ENCODE data around the gene SLC30A7.
"Not testable (repeated sequence)": the region's sequence is repeated elsewhere in the genome, so short reads cannot be mapped to it uniquely, and the experiment has no call there.

The SLC30A7 gene

GRCh38 chr1:100895540-100896480, at the start of gene SLC30A7:
SLC30A7 (plus strand) TSS chr1:100896090; CDS start chr1:100896263, 173 bp downstream.
- Histone ChIP-seq H3K4me3 (ENCODE audit: low read length) (peak within 1 kb of the TSS; percentile 99), H3K4me1 (ENCODE audit: low read length) (peaks cover 17% of the 10 kb centered on the region), H3K4me2 (ENCODE audit: low read length) (peak within 1 kb of the TSS; percentile 76), H3K9me3 (ENCODE audit: insufficient read depth, low read length) (no peaks in the 10 kb centered on the region), H3K27me3 (ENCODE audit: low read depth, low read length) (no peaks in the 10 kb centered on the region), H3K36me3 (replicated peaks; ENCODE audit: low read depth, low read length) (peaks cover 7% of the 10 kb centered on the region), H4K20me1 (ENCODE audit: insufficient read depth, low read length) (no peaks in the 10 kb centered on the region), H3K9ac (ENCODE audit: low read length) (peak within 1 kb of the TSS; percentile 96), H3K27ac (ENCODE audit: low read length) (peak within 1 kb of the TSS; percentile 84), H2AFZ (ENCODE audit: low read depth, low read length) (peak within 1 kb of the TSS; percentile 97), H3K79me2 (ENCODE audit: low read length) (peaks cover 17% of the 10 kb centered on the region)
- TF ChIP-seq CTCF (IDR thresholded peaks at IDR 0.05; ENCODE audit: low read depth, low read length) (no peak), EZH2phosphoT487 (IDR thresholded peaks at IDR 0.05; ENCODE audit: low read depth) (no peak)

GRCh38 chr1:100847361-100848082, 48.4 kb upstream of the SLC30A7 start:
- H3K27me3 ChIP-seq (ENCODE audit: low read depth, low read length) = no peaks in the 10 kb centered on the region
- no peaks in the 10 kb centered on the region for H4K20me1 ChIP-seq (ENCODE audit: insufficient read depth, low read length)
- H3K9me3 ChIP-seq (ENCODE audit: insufficient read depth, low read length) = no peaks in the 10 kb centered on the region
- no peak overlapping the region for H3K27ac ChIP-seq (ENCODE audit: low read length)
- H3K36me3 ChIP-seq (replicated peaks; ENCODE audit: low read depth, low read length) = no peaks in the 10 kb centered on the region
- no peak overlapping the region for H3K9ac ChIP-seq (ENCODE audit: low read length)
- H3K4me2 ChIP-seq (ENCODE audit: low read length) = no peak overlapping the region
- H3K79me2 ChIP-seq (ENCODE audit: low read length) = no peaks in the 10 kb centered on the region
- no peak overlapping the region for H2AFZ ChIP-seq (ENCODE audit: low read depth, low read length)
- no peak for TF ChIP-seq CTCF (IDR thresholded peaks at IDR 0.05; ENCODE audit: low read depth, low read length)
- TF ChIP-seq EZH2phosphoT487 (IDR thresholded peaks at IDR 0.05; ENCODE audit: low read depth) = no peak
- no peak overlapping the region for H3K4me3 ChIP-seq (ENCODE audit: low read length)
- H3K4me1 ChIP-seq (ENCODE audit: low read length) = no peaks in the 10 kb centered on the region

GRCh38 chr1:100851726-100852125, 44.2 kb upstream of the SLC30A7 start:
- Histone ChIP-seq H3K9me3 (ENCODE audit: insufficient read depth, low read length) (no peaks in the 10 kb centered on the region), H3K4me2 (ENCODE audit: low read length) (no peak overlapping the region), H3K4me1 (ENCODE audit: low read length) (no peaks in the 10 kb centered on the region), H3K79me2 (ENCODE audit: low read length) (no peaks in the 10 kb centered on the region), H3K36me3 (replicated peaks; ENCODE audit: low read depth, low read length) (no peaks in the 10 kb centered on the region), H4K20me1 (ENCODE audit: insufficient read depth, low read length) (no peaks in the 10 kb centered on the region), H3K27ac (ENCODE audit: low read length) (no peak overlapping the region), H3K27me3 (ENCODE audit: low read depth, low read length) (no peaks in the 10 kb centered on the region), H3K4me3 (ENCODE audit: low read length) (no peak overlapping the region), H3K9ac (ENCODE audit: low read length) (no peak overlapping the region), H2AFZ (ENCODE audit: low read depth, low read length) (no peak overlapping the region)
- TF ChIP-seq CTCF (IDR thresholded peaks at IDR 0.05; ENCODE audit: low read depth, low read length) (no peak), EZH2phosphoT487 (IDR thresholded peaks at IDR 0.05; ENCODE audit: low read depth) (no peak)

GRCh38 chr1:100852976-100853375, 42.9 kb upstream of the SLC30A7 start:
- Histone ChIP-seq H3K9me3 (ENCODE audit: insufficient read depth, low read length) (no peaks in the 10 kb centered on the region), H3K27me3 (ENCODE audit: low read depth, low read length) (no peaks in the 10 kb centered on the region), H3K4me2 (ENCODE audit: low read length) (no peak overlapping the region), H3K79me2 (ENCODE audit: low read length) (no peaks in the 10 kb centered on the region), H4K20me1 (ENCODE audit: insufficient read depth, low read length) (no peaks in the 10 kb centered on the region), H3K9ac (ENCODE audit: low read length) (no peak overlapping the region), H3K36me3 (replicated peaks; ENCODE audit: low read depth, low read length) (no peaks in the 10 kb centered on the region), H3K4me3 (ENCODE audit: low read length) (no peak overlapping the region), H3K4me1 (ENCODE audit: low read length) (no peaks in the 10 kb centered on the region), H3K27ac (ENCODE audit: low read length) (no peak overlapping the region), H2AFZ (ENCODE audit: low read depth, low read length) (no peak overlapping the region)
- TF ChIP-seq CTCF (IDR thresholded peaks at IDR 0.05; ENCODE audit: low read depth, low read length) = no peak
- no peak for TF ChIP-seq EZH2phosphoT487 (IDR thresholded peaks at IDR 0.05; ENCODE audit: low read depth)

GRCh38 chr1:100855116-100855515, 40.8 kb upstream of the SLC30A7 start:
- H3K27ac ChIP-seq (ENCODE audit: low read length); H2AFZ ChIP-seq (ENCODE audit: low read depth, low read length); H3K27me3 ChIP-seq (ENCODE audit: low read depth, low read length); H4K20me1 ChIP-seq (ENCODE audit: insufficient read depth, low read length); H3K9ac ChIP-seq (ENCODE audit: low read length); H3K4me3 ChIP-seq (ENCODE audit: low read length); H3K4me1 ChIP-seq (ENCODE audit: low read length); H3K36me3 ChIP-seq (replicated peaks; ENCODE audit: low read depth, low read length); H3K9me3 ChIP-seq (ENCODE audit: insufficient read depth, low read length); H3K79me2 ChIP-seq (ENCODE audit: low read length); H3K4me2 ChIP-seq (ENCODE audit: low read length): not testable (repeated sequence)
